Liver (tissue), 9 donors: ENCODE results near the gene CYLD. TPM values are rescaled to one million over a fixed set of nuclear protein-coding genes. Genes with fewer than 3 reads are reported as not detected.

ENCODE experiments used
- DNase-seq: peaks from one replicate; pipeline ENCODE4 v3.0.0-alpha.2; 2017; ENCODE audit warnings: low spot score
- H3K27ac ChIP-seq, 2 donors: one replicate each; pipeline ENCODE4 v1.7.0; 2013; ENCODE audit warnings: inconsistent platforms in 2 of 2, low read length in 2 of 2, control low read depth in 1 of 2, low read depth in 1 of 2, mild to moderate bottlenecking in 1 of 2
- H3K27me3 ChIP-seq, 4 donors: one replicate each; pipeline versions ENCODE4 v1.6.1 to v1.7.0; 2013; ENCODE audit warnings: low read length in 3 of 4, inconsistent platforms in 1 of 4, mild to moderate bottlenecking in 1 of 4, moderate library complexity in 1 of 4; ENCODE audit not compliant: control insufficient read depth in 4 of 4, insufficient read depth in 4 of 4
- H3K36me3 ChIP-seq, 4 donors: one replicate each; pipeline versions ENCODE4 v1.6.1 to v1.7.0; 2013; ENCODE audit warnings: low read length in 3 of 4, mild to moderate bottlenecking in 3 of 4, low read depth in 1 of 4, moderate library complexity in 1 of 4; ENCODE audit not compliant: control insufficient read depth in 4 of 4, insufficient read depth in 3 of 4
- H3K4me1 ChIP-seq, 4 donors: one replicate each; pipeline versions ENCODE4 v1.6.1 to v1.7.0; 2013; ENCODE audit warnings: low read length in 3 of 4, mild to moderate bottlenecking in 3 of 4, moderate library complexity in 1 of 4; ENCODE audit not compliant: control insufficient read depth in 4 of 4, insufficient read depth in 4 of 4
- H3K4me3 ChIP-seq, 3 donors: one replicate each; pipeline versions ENCODE4 v1.6.1 to v1.7.0; 2013; ENCODE audit warnings: low read length in 3 of 3, control low read depth in 1 of 3, low read depth in 1 of 3, mild to moderate bottlenecking in 1 of 3
- H3K9ac ChIP-seq, 2 donors: one replicate each; pipeline ENCODE4 v1.7.0; 2013; ENCODE audit warnings: low read length in 2 of 2, mild to moderate bottlenecking in 2 of 2, moderate library complexity in 2 of 2, control low read depth in 1 of 2, low read depth in 1 of 2
- H3K9me3 ChIP-seq, 4 donors: one replicate each; pipeline versions ENCODE4 v1.6.1 to v1.7.0; 2013; ENCODE audit warnings: low read length in 3 of 4; ENCODE audit not compliant: control insufficient read depth in 4 of 4
- ATF3 ChIP-seq: IDR thresholded peaks from 2 replicates; pipeline ENCODE4 v1.6.1; 2016; ENCODE audit warnings: antibody characterized with exemption
- CTCF ChIP-seq: fragments of 150-350 bp; IDR thresholded peaks from 2 replicates; pipeline ENCODE4 v1.5.1; 2017; ENCODE audit warnings: improper control_type of control experiment, low read depth, low read length; ENCODE audit not compliant: missing input control
- EGR1 ChIP-seq, 2 donors: IDR thresholded peaks; 2 replicates each; pipeline ENCODE4 v1.6.1; 2016 to 2018; ENCODE audit warnings: antibody characterized with exemption in 2 of 2, low read depth in 2 of 2
- FOXA1 ChIP-seq: IDR thresholded peaks from 2 replicates; pipeline ENCODE4 v1.6.1; 2016; ENCODE audit warnings: antibody characterized with exemption
- FOXA2 ChIP-seq: IDR thresholded peaks from 2 replicates; pipeline ENCODE4 v1.6.1; 2016; ENCODE audit warnings: antibody characterized with exemption
- GABPA ChIP-seq, 2 donors: IDR thresholded peaks in 1 of 2; conservative IDR thresholded peaks in 1 of 2; 2 replicates each; pipeline ENCODE4 v1.6.1; 2016; ENCODE audit warnings: antibody characterized with exemption in 2 of 2, mild to moderate bottlenecking in 1 of 2, moderate library complexity in 1 of 2
- JUND ChIP-seq, 2 donors: IDR thresholded peaks; 2 replicates each; pipeline ENCODE4 v1.6.1; 2016; ENCODE audit warnings: antibody characterized with exemption in 2 of 2
- MAX ChIP-seq: IDR thresholded peaks from 2 replicates; pipeline ENCODE4 v1.6.1; 2016; ENCODE audit warnings: antibody characterized with exemption
- NR2F2 ChIP-seq: IDR thresholded peaks from 2 replicates; pipeline ENCODE4 v1.6.1; 2016; ENCODE audit warnings: antibody characterized with exemption
- RAD21 ChIP-seq, 2 donors: IDR thresholded peaks; 2 replicates each; pipeline ENCODE4 v1.6.1; 2016; ENCODE audit warnings: antibody characterized with exemption in 2 of 2, mild to moderate bottlenecking in 2 of 2
- REST ChIP-seq: IDR thresholded peaks from 2 replicates; pipeline ENCODE4 v1.6.1; 2016; ENCODE audit warnings: antibody characterized with exemption, mild to moderate bottlenecking
- RXRA ChIP-seq, 2 donors: IDR thresholded peaks; 2 replicates each; pipeline ENCODE4 v1.6.1; 2017 to 2018; ENCODE audit warnings: antibody characterized with exemption in 2 of 2, mild to moderate bottlenecking in 1 of 2
- SP1 ChIP-seq: IDR thresholded peaks from 2 replicates; pipeline ENCODE4 v1.6.1; 2018; ENCODE audit warnings: antibody characterized with exemption, mild to moderate bottlenecking
- YY1 ChIP-seq: IDR thresholded peaks from 2 replicates; pipeline ENCODE4 v1.6.1; 2016; ENCODE audit warnings: antibody characterized with exemption, mild to moderate bottlenecking
- ZBTB33 ChIP-seq: IDR thresholded peaks from 2 replicates; pipeline ENCODE4 v1.6.1; 2016; ENCODE audit warnings: antibody characterized with exemption
- WGBS: extraction: QIAGEN DNeasy Blood & Tissue Kit; methylation state at CpG from one replicate; pipeline ENCODE4 v1.1.7; 2013; 5-methylcytosine and 5-hydroxymethylcytosine counted together
- polyA plus RNA-seq, 2 donors: library from polyadenylated mRNA; stranded (reverse) in 1 of 2; unstranded in 1 of 2; fragments of 200-250 nt in 1 of 2; fragments of >200 nt in 1 of 2; fragmentation: Nextera tagmentation in 1 of 2; extraction: Ambion mirVana in 1 of 2; gene quantifications; one replicate each; pipeline versions ENCODE4 v1.2.1 to v1.2.3, GENCODE V29; 2013 to 2015
- total RNA-seq, 2 donors: library from RNA; depleted of rRNA; stranded (reverse); fragments of >200 nt; gene quantifications; one replicate each; pipeline ENCODE4 v1.2.3, GENCODE V29; 2014
- donor health status: healthy.
- donor health status: healthy.
- donor health status: healthy.
- donor health status: healthy.
- donor health status: healthy.

The CYLD gene
- total and polyA plus RNA-seq, 4 donors: 8.2 to 42.7 (median 13.8) TPM

- no peaks in the 10 kb centered on the region for H3K9me3 ChIP-seq
- H3K4me1 ChIP-seq: no peaks in the 10 kb centered on the region
- 94% methylated on average over 11 of the region's 11 CpGs for WGBS
- no peaks in the 10 kb centered on the region for H3K36me3 ChIP-seq
- no peak overlapping the region for H3K4me3 ChIP-seq
- DNase-seq: no peak
- no peaks in the 10 kb centered on the region for H3K27me3 ChIP-seq
- H3K9ac ChIP-seq: no peak overlapping the region
- no peak overlapping the region for H3K27ac ChIP-seq
- TF ChIP-seq GABPA (IDR thresholded peaks at IDR 0.05 in 1 of 2, conservative IDR thresholded peaks at IDR 0.05 in 1 of 2): no peak
- no peak for TF ChIP-seq ZBTB33
- no peak for TF ChIP-seq EGR1 (IDR thresholded peaks at IDR 0.05; ENCODE audit: low read depth in 2 of 2)
- TF ChIP-seq JUND (IDR thresholded peaks at IDR 0.05): no peak
- TF ChIP-seq FOXA2: no peak
- no peak for TF ChIP-seq CTCF
- no peak for TF ChIP-seq MAX
- no peak for TF ChIP-seq RAD21 (IDR thresholded peaks at IDR 0.05)
- TF ChIP-seq ATF3: no peak
- TF ChIP-seq FOXA1: no peak
- TF ChIP-seq NR2F2: no peak
- no peak for TF ChIP-seq REST
- no peak for TF ChIP-seq YY1
- no peak for TF ChIP-seq SP1
These were observed 75.1 kb downstream of the CYLD start for GRCh38 chr16:50816901-50817555.

GRCh38 chr16:50818380-50818779, 76.5 kb downstream of the CYLD start:
- H3K4me1 ChIP-seq: no peaks in the 10 kb centered on the region
- H3K9ac ChIP-seq: no peak overlapping the region
- 88% methylated on average over 8 of the region's 8 CpGs for WGBS
- TF ChIP-seq CTCF: no peak
- TF ChIP-seq MAX: no peak
- no peak for TF ChIP-seq REST
- no peak for TF ChIP-seq RXRA (IDR thresholded peaks at IDR 0.05)
- TF ChIP-seq JUND (IDR thresholded peaks at IDR 0.05): no peak
- no peak for TF ChIP-seq FOXA2
- no peak for TF ChIP-seq GABPA (IDR thresholded peaks at IDR 0.05 in 1 of 2, conservative IDR thresholded peaks at IDR 0.05 in 1 of 2)
- DNase-seq: no peak
- no peaks in the 10 kb centered on the region for H3K9me3 ChIP-seq
- H3K27me3 ChIP-seq: no peaks in the 10 kb centered on the region
- H3K27ac ChIP-seq: no peak overlapping the region
- H3K4me3 ChIP-seq: no peak overlapping the region
- H3K36me3 ChIP-seq: no peaks in the 10 kb centered on the region
